HTR-8/SVneo (cell line): Measurements from ENCODE around the gene TAF13.
"Not testable (repeated sequence)": the region's sequence is repeated elsewhere in the genome, so short reads cannot be mapped to it uniquely, and the experiment has no call there.

Experiments used
- DNase-seq: peaks from one replicate; pipeline ENCODE4 v3.0.0; 2011; ENCODE audit warnings: low spot score, mixed read lengths; ENCODE audit not compliant: insufficient read length
- FAIRE-seq: peaks from 2 replicates; lab custom pipeline; 2011; peaks lifted over from hg19 to GRCh38; lab: Jason Lieb, UNC

The TAF13 gene

DNA sequence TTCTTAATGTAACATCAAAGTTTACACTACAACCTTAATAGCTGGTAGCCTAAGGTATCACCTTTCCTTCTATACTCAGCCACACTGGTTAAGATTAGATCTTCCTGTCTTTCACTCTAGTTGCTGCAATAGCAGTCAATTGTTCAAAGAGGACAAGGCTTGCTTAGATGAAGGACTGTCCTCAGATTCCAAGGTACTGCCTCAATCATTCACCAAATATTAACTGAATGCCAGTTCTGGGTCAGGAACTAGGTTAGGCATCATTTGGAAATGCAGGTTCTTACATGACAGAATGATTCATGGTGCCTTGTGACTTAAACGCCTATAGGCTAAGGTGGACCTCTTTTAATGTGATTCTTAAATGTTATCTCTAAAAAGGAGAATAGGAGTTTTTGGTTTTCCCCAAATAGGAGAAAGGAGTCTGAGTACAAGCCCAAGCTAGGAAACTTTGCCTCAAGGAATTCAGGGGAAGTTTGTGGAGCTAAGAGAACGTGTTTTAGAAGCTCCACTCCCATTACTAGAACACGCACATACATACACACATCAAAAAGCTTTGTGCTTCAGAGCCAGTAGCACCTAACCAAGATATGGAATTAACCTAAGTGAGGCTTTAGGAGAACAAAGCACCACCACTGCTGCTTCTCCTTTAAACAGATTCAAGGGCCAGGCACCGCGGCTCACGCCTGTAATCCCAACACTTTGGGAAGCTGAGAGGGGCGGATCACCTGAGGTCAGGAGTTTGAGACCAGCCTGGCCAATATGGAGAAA, 25.4 kb downstream of the TAF13 start:
- FAIRE-seq = no peak
- no peak for DNase-seq

DNA sequence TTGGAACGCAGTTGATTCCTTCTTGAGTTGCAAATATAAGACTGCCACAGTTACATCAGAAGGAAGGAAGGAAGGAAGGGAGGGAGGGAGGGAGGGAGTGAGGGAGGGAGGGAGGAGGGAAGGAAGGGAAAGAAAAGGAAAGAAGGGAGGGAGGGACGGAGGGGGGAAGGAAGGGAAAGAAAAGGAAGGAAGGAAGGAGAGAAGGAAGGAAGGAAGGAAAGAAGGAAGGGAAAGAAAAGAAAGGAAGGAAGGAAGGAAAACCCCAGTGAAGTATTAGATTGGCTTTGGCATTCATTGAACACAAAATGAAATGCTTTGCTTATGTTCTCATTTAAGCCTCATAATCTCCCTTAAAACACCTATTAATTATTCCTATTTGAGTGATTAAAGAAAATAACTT, 27.5 kb downstream of the TAF13 start:
- no peak for FAIRE-seq
- no peak for DNase-seq

DNA sequence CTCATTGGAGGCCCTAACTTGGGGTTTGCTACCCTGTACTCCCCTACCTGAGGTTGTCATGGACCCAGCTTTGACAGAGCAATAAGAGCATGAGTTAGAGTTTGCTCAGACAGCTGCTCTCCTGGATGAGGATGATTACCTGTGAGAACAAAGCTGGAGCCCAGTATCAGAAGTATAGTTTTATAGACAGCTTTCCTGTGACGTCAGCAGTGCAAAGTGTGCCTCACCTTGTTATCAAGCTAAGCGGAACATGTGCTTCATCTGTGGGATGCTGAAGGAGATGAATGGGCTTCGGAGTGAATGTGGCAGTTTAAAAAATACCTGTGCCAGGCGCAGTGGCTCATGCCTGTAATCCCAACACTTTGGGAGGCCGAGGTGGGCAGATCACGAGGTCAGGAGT, 28.5 kb downstream of the TAF13 start:
- DNase-seq (no peak), FAIRE-seq (no peak)

DNA sequence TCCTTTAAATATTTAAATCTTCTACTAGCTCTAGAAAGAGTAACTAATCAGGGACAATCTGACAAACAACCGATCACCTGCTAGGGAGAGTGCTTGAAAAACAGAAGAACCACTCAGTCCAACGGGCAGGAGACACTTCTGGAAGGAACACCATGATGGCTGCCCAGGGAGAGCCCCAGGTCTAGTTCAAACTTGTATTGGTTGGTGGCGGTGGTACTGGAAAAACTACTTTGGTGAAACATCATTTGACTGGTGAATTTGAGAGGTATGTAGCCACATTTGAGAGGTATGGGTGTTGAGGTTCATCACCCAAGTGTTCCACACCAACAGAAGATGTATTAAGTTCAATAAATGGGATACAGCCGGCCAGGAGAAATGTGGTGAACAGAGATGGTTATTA, 29.1 kb downstream of the TAF13 start:
- DNase-seq (no peak), FAIRE-seq (no peak)

DNA sequence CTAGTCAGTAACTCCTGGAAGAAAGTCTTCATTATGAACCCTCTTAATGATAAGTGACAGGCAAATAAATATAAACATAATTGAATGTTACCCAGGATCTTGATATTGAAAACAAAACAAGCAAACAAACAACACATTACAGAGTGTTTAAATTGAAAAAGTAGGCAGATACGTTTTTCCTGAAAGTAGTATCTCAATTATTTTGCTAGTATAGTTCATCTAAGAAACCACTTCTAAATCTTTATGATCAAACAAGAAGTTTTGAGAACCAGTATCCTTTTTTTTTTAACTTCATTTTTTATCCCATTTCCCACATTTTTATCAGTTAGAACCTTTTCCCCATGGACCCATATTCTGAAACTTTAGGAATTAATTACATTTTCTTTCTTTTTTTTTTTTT, 30.2 kb downstream of the TAF13 start:
- FAIRE-seq = no peak

DNA sequence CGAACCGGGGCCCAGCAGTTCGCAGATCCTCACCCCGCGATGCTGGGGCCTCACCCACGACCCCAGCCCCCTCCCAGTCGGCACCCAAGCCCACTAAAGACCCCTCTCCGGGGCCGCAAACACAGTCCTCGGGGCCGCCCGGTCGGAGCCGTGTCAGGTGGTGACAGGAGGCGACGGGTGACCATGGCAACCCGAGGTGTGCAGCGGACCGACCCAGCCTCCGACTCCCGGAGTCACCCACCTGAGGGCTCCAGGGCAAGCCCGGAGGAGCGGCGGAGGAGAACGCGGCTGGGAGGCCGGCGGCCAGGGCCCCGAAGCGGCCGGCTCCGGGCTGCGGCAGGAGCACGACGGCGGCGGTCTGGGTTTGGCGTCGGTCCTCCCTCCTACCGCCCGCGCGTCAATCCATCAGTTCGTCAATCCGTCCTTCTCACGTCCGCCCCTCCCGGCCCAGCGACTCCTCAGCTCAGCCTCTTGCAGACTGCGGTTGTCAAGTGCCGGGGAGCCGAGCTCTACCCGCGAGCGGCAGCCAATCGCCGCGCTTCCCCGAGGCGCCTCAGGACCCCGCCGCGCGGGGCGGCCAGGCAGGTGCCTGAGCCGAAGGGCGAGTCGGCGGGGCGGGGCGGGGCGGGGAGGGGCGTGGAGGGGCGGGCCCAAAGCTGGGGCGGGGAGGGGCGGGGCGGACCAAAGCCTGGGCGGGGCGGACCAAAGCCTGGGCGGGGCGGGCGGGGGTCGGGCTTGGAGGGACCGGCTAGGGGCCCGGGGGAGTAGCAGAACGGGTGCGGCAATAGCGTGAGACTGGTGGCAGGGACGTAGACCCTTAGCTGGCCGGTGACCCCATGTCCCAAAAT, 34.0 kb downstream of the TAF13 start, which contains the start of gene WDR47:
WDR47 (minus strand) TSS at position 482 of the 848 bp plus-strand sequence. CDS start 18,590 bp downstream, outside the sequence.
- DNase-seq (peak; percentile 90), FAIRE-seq (no peak)

More for the DNA sequence above, 30.2 kb downstream of the TAF13 start:
- DNase-seq = no peak

DNA sequence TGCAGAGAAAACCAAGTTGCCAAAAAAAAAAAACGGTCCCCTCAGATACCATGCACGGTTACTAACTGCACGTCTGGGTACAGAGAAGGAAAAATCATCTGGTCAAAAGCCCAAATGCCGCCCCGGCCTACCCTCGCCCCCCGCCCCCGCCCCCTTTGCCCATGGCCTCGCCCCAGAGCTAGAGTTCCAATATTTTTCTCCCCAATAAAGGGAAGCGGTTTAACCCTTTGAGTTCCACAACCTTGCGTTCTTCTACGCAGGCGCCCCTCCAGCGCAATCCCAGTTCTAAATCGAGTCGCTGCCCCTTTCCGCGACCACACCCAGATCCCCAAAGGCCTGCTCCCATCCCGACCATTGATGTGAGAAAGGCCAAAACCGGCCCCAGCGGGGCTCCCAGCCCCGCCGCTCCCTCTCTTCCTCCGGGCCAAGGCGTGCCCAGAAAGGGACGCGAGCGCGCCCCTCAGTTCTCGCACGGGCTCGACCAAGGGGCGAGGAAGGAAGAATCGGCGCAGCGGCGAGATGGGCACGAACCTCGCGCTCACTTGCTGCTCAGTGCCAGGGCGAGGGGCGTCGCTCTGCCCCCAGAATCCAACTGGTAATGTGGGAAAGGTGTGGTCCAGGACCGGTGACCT, 34.7 kb downstream of the TAF13 start:
- FAIRE-seq (no peak), DNase-seq (no peak)

DNA sequence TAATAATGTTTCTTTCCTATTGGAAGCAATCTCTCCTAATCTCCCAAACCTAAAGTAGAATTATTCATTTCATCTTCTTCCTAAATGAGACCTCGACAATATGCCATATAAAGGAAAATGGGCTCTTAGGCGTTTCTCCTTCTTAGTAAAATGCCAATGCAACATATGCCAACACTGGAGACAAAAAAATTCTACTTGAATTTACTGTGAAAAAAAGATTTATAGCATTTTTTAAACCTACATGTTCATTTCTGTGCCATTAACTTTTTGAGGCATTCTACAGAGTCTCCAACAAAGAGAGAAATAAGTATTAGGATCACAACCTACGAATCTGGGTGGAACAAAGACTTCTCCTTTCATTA, 35.2 kb downstream of the TAF13 start:
- no peak for DNase-seq

DNA sequence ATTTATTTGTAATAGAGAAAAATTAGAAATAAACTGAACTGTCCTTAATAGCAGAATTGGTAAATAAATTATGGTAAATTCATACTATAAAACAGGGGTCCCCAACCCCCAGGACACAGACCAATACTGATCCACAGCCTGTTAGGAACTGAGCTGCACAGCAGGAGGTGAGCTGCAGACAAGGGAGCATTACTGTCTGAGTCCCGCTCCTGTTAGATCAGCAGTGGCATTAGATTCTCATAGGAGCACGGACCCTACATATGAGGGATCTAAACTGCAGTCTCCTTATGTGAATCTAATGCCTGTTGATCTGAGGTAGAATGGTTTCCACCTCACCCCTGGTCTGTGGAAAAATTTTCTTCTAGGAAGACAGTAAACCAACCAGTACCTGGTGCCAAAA, 41.4 kb downstream of the TAF13 start:
- FAIRE-seq = no peak
- DNase-seq = no peak

More for the DNA sequence above, 35.2 kb downstream of the TAF13 start:
- no peak for FAIRE-seq

DNA sequence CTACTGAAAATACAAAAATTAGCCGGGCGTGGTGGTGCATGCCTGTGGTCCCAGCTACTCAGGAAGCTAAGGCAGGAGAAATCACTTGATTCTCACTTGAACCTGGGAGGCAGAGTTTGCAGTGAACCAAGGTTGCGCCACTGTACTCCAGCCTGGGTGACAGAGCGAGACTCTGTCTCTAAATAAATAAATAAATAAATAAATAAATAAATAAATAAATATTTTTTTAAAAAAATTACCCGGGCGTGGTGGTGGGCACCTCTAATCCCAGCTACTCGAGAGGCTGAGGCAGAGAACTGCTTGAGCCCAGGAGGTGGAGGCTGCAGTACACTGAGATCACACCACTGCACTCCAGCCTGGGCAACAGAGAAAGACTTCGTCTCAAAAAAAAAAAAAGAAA, 46.3 kb downstream of the TAF13 start:
- not testable (repeated sequence) for FAIRE-seq, DNase-seq

DNA sequence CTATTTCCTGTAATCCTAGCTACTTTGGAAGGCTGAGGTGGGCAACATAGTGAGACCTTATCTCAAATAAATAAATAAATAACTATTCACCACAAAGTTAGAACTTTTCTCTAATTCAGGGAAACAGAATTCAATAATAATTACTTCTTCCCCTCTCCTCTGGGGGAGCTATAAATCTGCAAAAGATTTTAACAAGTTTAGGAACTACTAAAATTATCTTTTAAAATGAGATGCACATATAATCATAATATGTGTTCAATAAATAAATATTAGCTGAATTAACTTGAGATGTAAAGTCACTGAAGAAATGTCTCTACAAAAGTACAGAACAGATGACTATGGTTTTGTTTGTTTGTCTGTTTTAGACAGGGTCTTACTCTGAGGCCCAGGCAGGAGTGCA, 48.0 kb downstream of the TAF13 start:
- FAIRE-seq = no peak

DNA sequence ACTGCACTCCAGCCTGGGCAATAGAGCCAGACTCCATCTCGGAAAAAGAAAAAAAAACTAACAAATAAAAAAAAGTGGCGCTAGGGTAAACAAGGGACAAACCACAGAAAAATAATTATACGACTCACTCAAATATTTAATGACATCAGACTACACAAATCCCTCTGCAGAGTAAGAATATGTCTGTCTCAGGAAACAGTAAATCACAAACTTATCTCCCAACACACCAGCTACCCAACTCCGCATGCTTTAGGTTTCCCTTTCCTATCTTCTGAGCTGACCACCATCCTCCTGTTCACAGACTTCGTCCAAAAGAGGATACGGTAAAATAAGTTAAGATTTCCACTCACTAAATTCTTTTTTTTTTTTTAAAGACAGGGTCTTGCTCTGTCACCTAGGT, 50.1 kb downstream of the TAF13 start:
- no peak for DNase-seq
- FAIRE-seq = no peak

More for the DNA sequence above, 48.0 kb downstream of the TAF13 start:
- no peak for DNase-seq

DNA sequence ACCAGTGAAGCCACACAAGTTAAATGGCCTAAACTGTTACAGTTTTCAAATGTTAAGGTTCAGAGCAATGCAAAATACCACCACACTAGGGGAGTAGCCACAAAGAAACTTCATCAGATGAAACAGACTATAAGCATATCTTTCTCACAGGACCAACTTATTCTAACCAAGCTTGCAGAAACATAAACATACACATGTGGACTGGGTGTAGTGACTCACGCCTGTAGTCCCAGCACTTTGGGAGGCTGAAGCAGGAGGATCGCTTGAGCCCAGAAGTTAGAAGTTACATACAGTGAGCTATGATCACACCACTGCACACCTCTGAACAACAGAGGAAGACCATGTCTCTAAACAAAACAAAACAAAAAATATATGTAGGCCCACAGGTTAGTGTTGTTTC, 51.2 kb downstream of the TAF13 start:
- FAIRE-seq (no peak), DNase-seq (no peak)

DNA sequence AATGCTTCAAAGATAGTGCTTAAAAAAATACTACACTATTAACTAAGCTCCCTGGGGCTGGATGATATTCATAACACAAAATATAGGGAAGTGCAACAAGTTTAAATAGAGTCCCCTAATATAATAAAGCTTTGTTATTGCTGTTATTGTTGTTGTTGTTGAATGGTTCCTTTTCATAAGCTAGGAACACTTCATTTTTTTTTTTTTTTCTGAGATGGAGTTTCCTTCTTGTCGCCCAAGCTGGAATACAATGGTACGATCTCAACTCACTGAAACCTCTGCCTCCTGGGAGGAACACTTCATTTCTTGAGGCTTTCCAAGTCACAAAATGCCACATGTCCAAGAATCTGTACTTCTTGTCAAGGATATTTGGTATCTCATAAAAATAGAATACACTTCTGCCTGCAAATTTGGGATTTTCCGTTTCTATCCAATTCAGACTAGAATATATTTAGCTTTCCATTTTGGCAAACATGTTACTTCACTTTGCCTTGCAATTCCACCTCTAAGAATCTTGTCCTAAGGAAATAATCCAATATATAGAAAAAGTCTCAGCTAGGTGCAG, 55.0 kb downstream of the TAF13 start:
- FAIRE-seq (no peak), DNase-seq (no peak)

DNA sequence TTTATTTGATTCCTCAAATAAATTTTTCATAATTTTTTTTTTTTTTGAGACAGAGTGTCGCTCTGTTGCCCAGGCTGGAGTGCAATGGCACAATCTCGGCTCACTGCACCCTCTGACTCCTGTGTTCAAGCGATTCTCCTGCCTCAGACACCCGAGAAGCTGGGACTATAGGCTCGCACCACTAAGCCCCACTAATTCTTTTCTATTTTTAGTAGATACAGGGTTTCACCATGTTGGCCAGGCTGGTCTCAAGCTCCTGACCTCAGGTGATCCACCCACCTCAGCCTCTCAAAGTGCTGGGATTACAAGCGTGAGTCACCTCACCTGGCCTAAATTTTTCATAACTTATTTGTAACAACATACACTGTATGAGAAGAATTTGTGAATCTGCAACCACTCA, 58.1 kb downstream of the TAF13 start:
- not testable (repeated sequence) for DNase-seq, FAIRE-seq

DNA sequence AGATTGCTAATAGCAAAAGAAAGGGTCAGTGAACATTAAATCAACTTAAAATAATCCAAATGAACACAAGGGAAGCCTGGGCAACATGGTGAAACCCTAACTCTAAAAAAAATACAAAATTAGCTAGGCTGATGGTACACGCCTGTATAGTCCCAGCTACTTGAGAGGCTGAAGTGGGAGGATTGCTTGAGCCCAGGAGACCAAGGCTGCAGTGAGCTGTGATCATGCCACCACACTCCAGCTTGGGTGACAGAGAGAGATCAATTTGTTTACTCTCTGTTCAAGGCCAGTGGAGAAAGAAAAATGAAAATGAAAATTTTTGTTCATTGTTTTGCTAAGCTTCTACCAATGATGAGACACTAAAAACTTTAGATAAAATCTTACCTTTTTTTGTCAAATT, 58.7 kb downstream of the TAF13 start:
- no peak for DNase-seq
- no peak for FAIRE-seq
